ENCODE data around the gene ZMIZ1.

Gene ZMIZ1

GRCh38 chr10:79150444-79150754 is 81.6 kb downstream of the ZMIZ1 start:
- DNase-seq (ENCODE audit: low spot score) = no peak

DNA sequence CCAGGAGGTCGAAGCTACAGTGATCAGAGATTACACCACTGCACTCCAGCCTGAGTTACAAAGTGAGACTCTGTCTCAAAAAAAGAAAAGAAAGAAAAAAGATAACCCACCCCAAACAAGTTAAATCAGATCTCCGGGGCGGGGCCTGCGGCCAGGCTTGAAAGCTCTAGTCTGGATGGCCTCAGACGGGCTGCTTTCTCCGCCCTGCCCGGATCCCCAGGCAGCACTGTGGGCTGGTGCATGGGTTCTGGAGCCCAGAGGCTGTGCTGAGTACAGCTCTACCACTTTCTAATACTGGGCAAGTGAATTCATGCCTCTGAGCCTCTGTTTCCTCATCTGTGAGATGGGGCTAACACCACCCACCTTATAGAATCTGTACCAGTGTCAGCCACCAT is 83.7 kb downstream of the ZMIZ1 start:
- no peak for DNase-seq (ENCODE audit: low spot score)

- DNase-seq (ENCODE audit: low spot score) = no peak
Measured at GRCh38 chr10:79153745-79154144, 85.0 kb downstream of the ZMIZ1 start.

GRCh38 chr10:79155301-79156081 is 86.7 kb downstream of the ZMIZ1 start:
- DNase-seq (ENCODE audit: low spot score) = no peak

GRCh38 chr10:79156334-79157274 is 87.8 kb downstream of the ZMIZ1 start:
- DNase-seq (ENCODE audit: low spot score) = peak; percentile 36

GRCh38 chr10:79158004-79158340 is 89.2 kb downstream of the ZMIZ1 start:
- no peak for DNase-seq (ENCODE audit: low spot score)

DNA sequence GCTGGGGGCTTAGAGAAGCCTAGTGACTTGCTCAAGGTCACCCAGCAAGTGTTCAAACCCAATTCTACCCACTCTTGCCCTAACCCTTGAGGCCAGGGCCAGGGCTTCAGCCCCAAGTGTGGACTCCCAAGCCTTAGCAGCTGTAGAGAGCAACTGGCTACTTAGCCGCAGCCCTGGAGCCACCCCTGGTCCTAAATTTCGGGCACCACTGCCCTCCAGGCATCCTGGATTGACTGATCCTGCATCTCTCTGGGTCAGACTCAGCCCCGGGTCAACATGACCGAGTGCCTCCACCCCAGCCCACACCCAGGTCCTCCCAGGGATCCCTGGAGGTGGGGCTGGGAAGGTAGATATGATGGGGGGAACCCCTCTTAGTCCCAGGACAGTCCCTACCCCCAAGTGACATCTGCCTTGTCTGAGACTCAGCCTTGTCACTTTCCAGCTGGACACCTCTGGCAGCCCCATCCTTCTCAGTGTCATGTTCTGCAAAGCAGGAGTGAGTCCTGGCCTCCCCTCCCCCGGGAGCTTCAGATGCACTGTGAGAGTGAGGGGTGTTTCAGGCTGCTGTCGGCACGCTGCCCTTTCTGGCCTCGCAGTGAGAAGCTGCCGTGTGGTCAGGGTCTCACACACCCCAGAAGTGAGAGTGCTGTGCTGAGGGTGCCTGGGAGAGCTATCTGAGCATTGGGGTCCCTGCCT is 89.8 kb downstream of the ZMIZ1 start:
- DNase-seq (ENCODE audit: low spot score) = no peak

DNA sequence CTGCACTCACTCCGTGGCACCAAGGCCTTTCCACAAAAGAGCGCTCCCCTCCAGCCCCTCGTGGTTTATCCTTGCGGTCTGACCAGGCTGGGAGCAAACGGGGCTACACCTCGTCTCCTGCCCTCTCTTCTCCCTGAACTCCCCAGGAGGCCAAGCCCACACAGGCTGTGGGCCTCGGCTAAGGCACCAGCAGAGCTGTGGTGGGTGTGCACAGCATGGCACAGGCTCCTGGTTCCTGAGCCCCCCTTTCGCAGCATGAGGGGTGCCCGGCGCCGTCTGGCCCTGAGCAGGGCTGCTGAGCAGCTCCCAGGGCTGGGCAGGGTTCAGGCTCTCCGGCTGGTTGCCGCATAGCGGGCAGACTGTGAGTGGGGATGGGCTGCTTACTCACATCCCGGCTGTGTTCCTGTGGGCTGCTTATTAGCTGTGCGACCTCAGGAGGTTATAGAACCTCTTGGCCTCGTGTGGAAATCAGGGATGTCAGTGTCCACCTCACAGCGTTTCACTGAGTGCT is 90.4 kb downstream of the ZMIZ1 start:
- DNase-seq (ENCODE audit: low spot score) = no peak

DNA sequence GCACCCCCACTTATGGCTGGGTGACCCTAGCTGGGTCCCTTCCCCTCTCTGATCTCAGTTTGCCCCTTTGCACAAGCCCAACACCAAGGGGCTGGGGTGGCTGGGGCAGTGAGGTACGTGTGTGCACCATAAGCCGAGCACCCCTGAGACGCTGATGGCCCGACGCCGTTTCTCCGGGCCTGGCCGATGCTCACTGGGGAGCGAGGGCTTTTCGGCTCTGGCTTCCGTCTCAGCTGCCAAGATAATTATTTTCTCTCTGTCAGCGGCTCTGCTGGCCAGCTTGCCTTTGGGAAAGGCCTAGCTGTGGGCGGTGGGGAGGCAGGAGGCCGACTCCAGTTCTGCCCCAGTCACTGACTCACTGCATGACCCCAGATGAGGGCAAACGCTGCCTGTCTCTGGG is 91.0 kb downstream of the ZMIZ1 start:
- no peak for DNase-seq (ENCODE audit: low spot score)

DNA sequence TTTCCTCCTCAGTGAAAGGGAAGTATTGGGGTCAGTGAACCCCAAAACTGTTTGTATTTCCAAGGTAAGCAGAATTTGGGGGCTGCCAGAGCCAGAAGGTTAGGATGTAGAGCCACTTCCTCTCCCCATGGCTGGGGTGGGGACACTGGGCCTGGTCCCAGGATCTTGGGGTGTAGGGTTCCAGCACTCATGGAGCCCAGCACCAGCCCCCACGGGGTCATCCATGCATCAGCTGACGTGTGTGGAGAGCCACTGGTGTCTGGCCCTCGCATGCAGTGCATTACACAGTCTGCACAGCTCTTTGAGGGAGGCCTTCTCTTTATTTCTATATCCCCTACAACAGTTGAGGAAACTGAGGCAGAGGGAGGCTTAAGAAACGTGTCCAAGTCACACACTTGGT is 91.4 kb downstream of the ZMIZ1 start:
- no peak for DNase-seq (ENCODE audit: low spot score)

GRCh38 chr10:79161557-79161956 is 92.8 kb downstream of the ZMIZ1 start:
- DNase-seq (ENCODE audit: low spot score) = no peak

GRCh38 chr10:79162022-79162421 is 93.3 kb downstream of the ZMIZ1 start:
- DNase-seq (ENCODE audit: low spot score) = no peak

DNA sequence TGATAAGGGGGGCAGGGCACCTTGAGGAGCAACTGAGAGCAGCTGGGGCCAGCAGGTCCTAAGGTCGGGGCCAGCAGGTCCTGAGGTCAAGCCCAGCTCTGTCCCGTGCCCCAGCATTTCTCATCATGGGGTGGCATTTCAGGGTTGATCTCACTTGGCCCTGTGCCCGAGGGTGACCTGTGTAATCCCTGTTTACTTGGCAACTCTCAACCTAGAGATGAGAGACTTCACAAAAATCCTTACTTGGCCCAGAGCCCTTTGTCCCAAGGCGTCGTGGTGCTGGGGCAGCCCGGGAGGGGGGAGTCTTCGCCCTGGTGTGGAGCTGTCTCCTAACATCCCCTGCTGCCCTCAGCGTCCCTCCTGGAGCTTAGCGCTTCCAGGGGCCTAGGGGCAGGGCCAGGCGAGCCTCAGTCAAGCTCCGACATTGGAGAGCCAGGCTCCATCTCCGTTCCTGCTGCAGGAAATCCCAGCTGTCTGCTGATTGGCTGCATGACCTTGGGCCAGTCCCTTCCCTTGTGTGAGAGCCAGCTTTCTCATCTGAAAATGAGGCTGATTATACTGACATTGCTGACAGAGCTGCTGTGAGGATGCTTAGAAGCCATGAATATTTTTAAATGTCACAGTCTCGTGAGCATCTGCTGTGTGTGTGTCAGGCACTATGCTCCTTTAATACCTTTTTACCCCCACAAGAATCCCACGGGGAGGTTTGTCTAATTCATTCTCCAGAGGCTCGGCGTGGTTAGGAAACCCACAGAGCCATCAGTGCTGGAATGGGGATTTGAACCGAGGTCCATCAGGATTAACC is 94.3 kb downstream of the ZMIZ1 start:
- no peak for DNase-seq (ENCODE audit: low spot score)

DNA sequence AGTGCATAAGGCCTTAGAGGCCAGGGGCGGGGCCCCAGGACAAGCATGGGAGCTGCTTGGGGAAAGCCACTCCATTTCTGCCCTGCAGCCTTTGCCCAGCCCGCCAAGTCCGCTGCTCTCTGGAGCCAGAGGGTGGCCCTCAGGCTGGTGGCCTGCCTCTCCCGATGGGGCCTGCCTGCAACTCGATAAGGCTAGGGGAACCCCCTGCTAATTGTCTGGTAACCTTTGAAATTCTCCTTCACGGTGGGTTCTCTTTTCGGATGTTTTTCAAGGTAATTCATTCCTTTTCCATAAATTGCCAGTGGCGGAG is 94.9 kb downstream of the ZMIZ1 start:
- no peak for DNase-seq (ENCODE audit: low spot score)

- DNase-seq (ENCODE audit: low spot score) = no peak
Measured at GRCh38 chr10:79164075-79164474, 95.3 kb downstream of the ZMIZ1 start.

DNA sequence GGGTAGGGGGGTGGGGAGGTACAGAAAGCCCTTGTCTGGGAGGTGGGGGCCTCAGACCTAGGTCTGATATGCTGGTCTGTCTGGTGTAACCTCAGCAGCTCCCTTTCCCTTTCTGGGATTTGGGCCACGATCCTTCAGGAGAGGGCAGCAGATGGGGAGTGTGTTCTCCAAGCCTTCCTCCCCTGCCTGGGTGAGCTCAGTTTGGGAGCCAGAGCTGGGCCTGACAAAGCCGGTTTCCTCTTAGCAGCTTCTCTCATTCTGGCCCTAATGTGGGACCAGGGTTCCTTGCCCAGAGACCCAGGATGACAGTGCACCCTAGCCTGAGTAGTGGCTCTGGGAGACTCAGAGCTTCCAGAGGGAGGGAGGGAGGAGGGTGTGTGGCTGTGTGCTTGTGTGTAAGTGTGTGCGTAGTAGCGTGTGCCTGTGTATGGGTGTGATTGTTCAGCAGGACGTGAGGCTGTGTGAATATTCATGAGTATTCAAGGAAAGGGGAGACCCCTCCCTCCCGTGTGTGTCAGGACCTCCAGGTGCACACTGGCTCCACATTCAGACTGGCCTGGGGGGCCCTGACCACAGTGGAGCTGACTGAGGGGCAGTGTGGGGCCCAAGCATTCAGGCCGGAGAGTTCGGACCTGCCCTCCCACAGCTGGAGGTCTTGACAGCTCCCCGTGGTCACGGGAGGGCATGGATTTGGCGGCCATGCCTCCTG is 96.5 kb downstream of the ZMIZ1 start:
- no peak for DNase-seq (ENCODE audit: low spot score)

GRCh38 chr10:79166312-79166721 is 97.6 kb downstream of the ZMIZ1 start:
- no peak for DNase-seq (ENCODE audit: low spot score)

GRCh38 chr10:79166741-79167140 is 98.0 kb downstream of the ZMIZ1 start:
- no peak for DNase-seq (ENCODE audit: low spot score)

DNA sequence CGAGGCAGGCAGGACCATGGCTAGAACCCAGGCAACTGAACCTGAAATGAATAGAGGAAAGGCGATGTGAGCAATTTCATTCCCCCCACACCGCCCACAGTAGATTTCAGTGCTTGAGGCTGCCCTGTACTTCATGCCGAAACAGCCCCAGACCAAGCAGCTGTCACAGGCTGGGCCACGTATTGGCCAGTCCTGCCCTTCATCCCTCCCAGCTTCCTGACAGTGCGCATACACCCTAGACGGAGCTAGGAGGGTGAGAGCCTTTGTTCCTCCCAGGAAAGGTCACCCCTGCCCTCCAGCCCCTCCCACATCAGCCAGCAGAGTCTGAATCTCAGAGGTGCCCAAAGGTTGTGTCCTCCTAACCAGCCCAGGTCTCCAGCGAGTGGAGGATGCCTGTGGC is 98.8 kb downstream of the ZMIZ1 start:
- no peak for DNase-seq (ENCODE audit: low spot score)

GRCh38 chr10:79168210-79168609 is 99.4 kb downstream of the ZMIZ1 start:
- no peak for DNase-seq (ENCODE audit: low spot score)

- no peak for DNase-seq (ENCODE audit: low spot score)
Measured at GRCh38 chr10:79170226-79170752, 101.5 kb downstream of the ZMIZ1 start.
